ENCODE results near the gene PPM1L. TPM values are rescaled to one million over a fixed set of nuclear protein-coding genes. Genes with fewer than 3 reads are reported as not detected.

Gene PPM1L
- polyA plus RNA-seq, 1 donor (not counting 4 experiments of a cell fraction or from before 2014, with no cell fraction given), result 0.58 TPM

DNA sequence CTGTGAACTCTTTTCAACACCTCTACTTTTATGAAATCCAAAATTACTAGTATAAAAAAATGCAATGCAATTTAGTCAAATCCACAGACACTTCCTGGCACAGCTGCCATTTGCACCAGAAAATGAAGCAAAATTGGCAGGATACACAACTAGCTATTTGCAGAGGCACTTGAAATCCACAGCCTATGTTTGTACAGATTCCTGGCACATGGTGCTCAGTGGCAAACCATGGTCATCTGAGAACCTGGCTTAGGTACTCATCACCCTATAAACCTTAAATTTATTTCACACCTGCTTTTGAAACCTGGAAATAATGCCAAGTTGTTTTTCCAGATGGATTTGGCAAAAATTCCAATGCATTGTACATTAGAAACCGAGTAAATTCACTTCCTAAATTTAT lies 20.2 kb upstream of the PPM1L start:
- H3K4me1 ChIP-seq (ENCODE audit: control insufficient read depth, extremely low read depth, insufficient read depth, low read length), result no peaks in the 10 kb centered on the region

GRCh38 chr3:160738048-160738447 lies 18.0 kb upstream of the PPM1L start:
- no peak overlapping the region for H3K4me3 ChIP-seq (ENCODE audit: control insufficient read depth in 2 of 3, extremely low read depth in 1 of 3, insufficient read depth in 2 of 3, low read depth in 1 of 3, low read length in 3 of 3)
- no peak overlapping the region for H3K4me2 ChIP-seq (ENCODE audit: control insufficient read depth, extremely low read depth, insufficient read depth, low read depth, low read length)
- DNase-seq (ENCODE audit: low read depth, low spot score) (no peak), FAIRE-seq (no peak)
- no peak for TF ChIP-seq CTCF (optimal IDR thresholded peaks at IDR 0.05 in 1 of 3, IDR thresholded peaks at IDR 0.05 in 1 of 3, conservative IDR thresholded peaks at IDR 0.05 in 1 of 3; ENCODE audit: extremely low read depth in 1 of 3, insufficient read depth in 2 of 3, low read length in 3 of 3)
- no peak for TF ChIP-seq EZH2 (IDR thresholded peaks at IDR 0.05; ENCODE audit: low read length)
- no peak overlapping the region for H3K9ac ChIP-seq (ENCODE audit: control insufficient read depth, extremely low read depth, insufficient read depth, low read length)
- no peaks in the 10 kb centered on the region for H3K9me3 ChIP-seq (ENCODE audit: control insufficient read depth, low read depth, low read length)
- no peaks in the 10 kb centered on the region for H4K20me1 ChIP-seq (ENCODE audit: control insufficient read depth, extremely low read depth, insufficient read depth, low read length)
- H3K79me2 ChIP-seq (ENCODE audit: control insufficient read depth, insufficient read depth, low read length), result no peaks in the 10 kb centered on the region
- H2AFZ ChIP-seq (ENCODE audit: control insufficient read depth, low read length), result no peak overlapping the region
- no peaks in the 10 kb centered on the region for H3K4me1 ChIP-seq (ENCODE audit: control insufficient read depth, extremely low read depth, insufficient read depth, low read length)
- no peaks in the 10 kb centered on the region for H3K27me3 ChIP-seq (ENCODE audit: control insufficient read depth, extremely low read depth, insufficient read depth, low read length)
- H3K27ac ChIP-seq (ENCODE audit: control insufficient read depth, insufficient read depth, low read length), result no peak overlapping the region
- H3K9me1 ChIP-seq (ENCODE audit: control insufficient read depth, extremely low read depth, insufficient read depth, low read length), result no peaks in the 10 kb centered on the region
- dilution Hi-C loops (cut with MboI; ENCODE audit: extremely low pct_ligation_motif_present, low sequenced_read_pairs), result no loop called here
- H3K36me3 ChIP-seq (ENCODE audit: control insufficient read depth in 2 of 2, extremely low read depth in 1 of 2, insufficient read depth in 2 of 2, low read length in 2 of 2), result no peaks in the 10 kb centered on the region

More for the DNA sequence above, 20.2 kb upstream of the PPM1L start:
- TF ChIP-seq EZH2 (IDR thresholded peaks at IDR 0.05; ENCODE audit: low read length) (no peak), CTCF (optimal IDR thresholded peaks at IDR 0.05 in 1 of 3, IDR thresholded peaks at IDR 0.05 in 1 of 3, conservative IDR thresholded peaks at IDR 0.05 in 1 of 3; ENCODE audit: extremely low read depth in 1 of 3, insufficient read depth in 2 of 3, low read length in 3 of 3) (no peak)
- dilution Hi-C loops (cut with MboI; ENCODE audit: extremely low pct_ligation_motif_present, low sequenced_read_pairs), result no loop called here
- H3K79me2 ChIP-seq (ENCODE audit: control insufficient read depth, insufficient read depth, low read length), result no peaks in the 10 kb centered on the region
- no peak overlapping the region for H3K27ac ChIP-seq (ENCODE audit: control insufficient read depth, insufficient read depth, low read length)
- FAIRE-seq (no peak), DNase-seq (ENCODE audit: low read depth, low spot score) (no peak)
- H3K9ac ChIP-seq (ENCODE audit: control insufficient read depth, extremely low read depth, insufficient read depth, low read length), result no peak overlapping the region
- H3K9me1 ChIP-seq (ENCODE audit: control insufficient read depth, extremely low read depth, insufficient read depth, low read length), result no peaks in the 10 kb centered on the region
- H3K4me2 ChIP-seq (ENCODE audit: control insufficient read depth, extremely low read depth, insufficient read depth, low read depth, low read length), result no peak overlapping the region
- no peaks in the 10 kb centered on the region for H3K27me3 ChIP-seq (ENCODE audit: control insufficient read depth, extremely low read depth, insufficient read depth, low read length)
- H3K36me3 ChIP-seq (ENCODE audit: control insufficient read depth in 2 of 2, extremely low read depth in 1 of 2, insufficient read depth in 2 of 2, low read length in 2 of 2), result no peaks in the 10 kb centered on the region
- no peak overlapping the region for H2AFZ ChIP-seq (ENCODE audit: control insufficient read depth, low read length)
- no peaks in the 10 kb centered on the region for H4K20me1 ChIP-seq (ENCODE audit: control insufficient read depth, extremely low read depth, insufficient read depth, low read length)
- no peak overlapping the region for H3K4me3 ChIP-seq (ENCODE audit: control insufficient read depth in 2 of 3, extremely low read depth in 1 of 3, insufficient read depth in 2 of 3, low read depth in 1 of 3, low read length in 3 of 3)
- no peaks in the 10 kb centered on the region for H3K9me3 ChIP-seq (ENCODE audit: control insufficient read depth, low read depth, low read length)

Measured in keratinocyte (primary cell).